H1 (cell line): ENCODE measurements around the gene NIPAL3.

Experiments used
- ASH2L ChIP-seq: fragments of 200-600, 300-600 bp; sonication (generic); IDR thresholded peaks from one replicate; pipeline ENCODE4 v1.7.1; 2017; ENCODE audit warnings: low read length
- CBX5 ChIP-seq: fragments of 300-800, 300-1000 bp; sonication (generic); IDR thresholded peaks from 2 replicates; pipeline ENCODE4 v1.7.1; 2016; ENCODE audit warnings: antibody characterized with exemption, low read length, low read depth
- CTCF ChIP-seq, 3 experiments: IDR thresholded peaks; 1 replicate in 2 of 3; 2 replicates in 1 of 3; pipeline versions ENCODE4 v1.5.1 to v1.6.1; 2011; ENCODE audit warnings: low read length in 3 of 3, mild to moderate bottlenecking in 3 of 3, inconsistent platforms in 2 of 3, low read depth in 1 of 3, moderate library complexity in 1 of 3; ENCODE audit not compliant: insufficient read depth in 1 of 3; ENCODE audit errors: control extremely low read depth in 1 of 3
- HDAC6 ChIP-seq: IDR thresholded peaks from one replicate; pipeline ENCODE4 v1.7.1; 2012; ENCODE audit warnings: low read depth, mild to moderate bottlenecking, inconsistent platforms, low read length, moderate library complexity
- POLR2A ChIP-seq, 2 experiments: IDR thresholded peaks; 1 replicate in 1 of 2; 2 replicates in 1 of 2; pipeline ENCODE4 v1.6.1; 2011; ENCODE audit warnings: low read depth in 2 of 2, low read length in 2 of 2, mild to moderate bottlenecking in 2 of 2; ENCODE audit errors: control extremely low read depth in 1 of 2
- ZNF274 ChIP-seq: IDR thresholded peaks from 2 replicates; pipeline ENCODE4 v1.7.0; 2012; ENCODE audit warnings: low read length, borderline replicate concordance; ENCODE audit errors: extremely low read depth

- TF ChIP-seq CTCF (IDR thresholded peaks at IDR 0.05; ENCODE audit: control extremely low read depth in 1 of 3, insufficient read depth in 1 of 3, low read depth in 1 of 3, low read length in 3 of 3) (no peak), HDAC6 (no peak), POLR2A (IDR thresholded peaks at IDR 0.05; ENCODE audit: control extremely low read depth in 1 of 2, low read depth in 2 of 2, low read length in 2 of 2) (no peak), ASH2L (no peak), ZNF274 (no peak), CBX5 (no peak)
These were observed 45.8 kb upstream of the NIPAL3 start for GRCh38 chr1:24369801-24370200.
